ENCODE measurements around the gene FAM118B.
A peak's percentile ranks its signal among the peaks of the same experiment; 100 is the strongest.

Gene FAM118B

GRCh38 chr11:126211236-126212088 is at the start of gene FAM118B, which contains the start of gene RPUSD4:
Gene FAM118B, plus strand, starts transcription at chr11:126211782. Its CDS starts 23,220 bp downstream, at chr11:126235002.
Gene RPUSD4, minus strand, starts transcription at chr11:126211650. Its CDS starts 12 bp downstream, at chr11:126211638.
- peak; percentile 46 for DNase-seq

GRCh38 chr11:126162306-126163030 is 49.1 kb upstream of the FAM118B start:
- DNase-seq = no peak

- no peak for DNase-seq
Observed at GRCh38 chr11:126163074-126163700, 48.4 kb upstream of the FAM118B start.

- DNase-seq = no peak
Observed at GRCh38 chr11:126163779-126164178, 47.8 kb upstream of the FAM118B start.

GRCh38 chr11:126164781-126165180 is 46.8 kb upstream of the FAM118B start:
- no peak for DNase-seq

- DNase-seq = no peak
Observed at GRCh38 chr11:126165311-126165720, 46.3 kb upstream of the FAM118B start.

- no peak for DNase-seq
Observed at GRCh38 chr11:126165757-126166156, 45.8 kb upstream of the FAM118B start.

GRCh38 chr11:126166413-126166812 is 45.2 kb upstream of the FAM118B start:
- no peak for DNase-seq

GRCh38 chr11:126167488-126167887 is 44.1 kb upstream of the FAM118B start:
- DNase-seq = no peak

GRCh38 chr11:126169291-126169690 is 42.3 kb upstream of the FAM118B start:
- no peak for DNase-seq

- DNase-seq = no peak
Observed at GRCh38 chr11:126172596-126173038, 39.0 kb upstream of the FAM118B start.

GRCh38 chr11:126173257-126173656 is 38.3 kb upstream of the FAM118B start:
- no peak for DNase-seq

- no peak for DNase-seq
Observed at GRCh38 chr11:126174816-126175215, 36.8 kb upstream of the FAM118B start.

- no peak for DNase-seq
Observed at GRCh38 chr11:126175393-126175792, 36.2 kb upstream of the FAM118B start.

- no peak for DNase-seq
Observed at GRCh38 chr11:126176853-126177470, 34.6 kb upstream of the FAM118B start.

- no peak for DNase-seq
Observed at GRCh38 chr11:126181939-126182730, 29.4 kb upstream of the FAM118B start.

- no peak for DNase-seq
Observed at GRCh38 chr11:126182787-126183445, 28.7 kb upstream of the FAM118B start.

GRCh38 chr11:126185259-126186024 is 26.1 kb upstream of the FAM118B start:
- DNase-seq = no peak

- no peak for DNase-seq
Observed at GRCh38 chr11:126186025-126186698, 25.4 kb upstream of the FAM118B start.
